Pancreas (tissue), 10 donors: ENCODE results near the gene PUS3. TPM values are rescaled to one million over a fixed set of nuclear protein-coding genes. Genes with fewer than 3 reads are reported as not detected.
"Not testable (repeated sequence)": the region's sequence is repeated elsewhere in the genome, so short reads cannot be mapped to it uniquely, and the experiment has no call there.

ENCODE experiments used
- ATAC-seq, 4 donors: fragments of 200-7000 bp; cut with Tn5 transposase; one replicate each; pipeline versions ENCODE4 v1.8.0 to v1.9.1; 2020; ENCODE audit warnings: mild to moderate bottlenecking in 4 of 4, moderate library complexity in 4 of 4
- DNase-seq, 6 donors: peaks; one replicate each; pipeline ENCODE4 v3.0.0-alpha.2; 2020
- FAIRE-seq: peaks from 2 replicates; lab custom pipeline; 2012; peaks lifted over from hg19 to GRCh38; lab: Jason Lieb, UNC
- H3K27ac ChIP-seq, 4 donors: fragments of 200-600 bp; sonication (generic); 1 replicate in 3 of 4; 2 replicates in 1 of 4; pipeline versions ENCODE4 v1.5.0 to v1.8.0; 2020
- H3K27me3 ChIP-seq, 4 donors: fragments of 200-600 bp; one replicate each; pipeline ENCODE4 v1.8.0; 2021
- H3K36me3 ChIP-seq, 3 donors: fragments of 200-600 bp; sonication (generic) in 1 of 3; one replicate each; pipeline versions ENCODE4 v1.5.0 to v1.8.0; 2020 to 2021
- H3K4me1 ChIP-seq, 3 donors: fragments of 200-600 bp; one replicate each; pipeline ENCODE4 v1.8.0; 2021
- H3K4me3 ChIP-seq, 4 donors: fragments of 200-600 bp; sonication (generic) in 2 of 4; one replicate each; pipeline versions ENCODE4 v1.5.0 to v1.8.0; 2020 to 2021
- H3K9me3 ChIP-seq, 4 donors: fragments of 200-600 bp; one replicate each; pipeline ENCODE4 v1.8.0; 2021
- CTCF ChIP-seq, 4 donors: fragments of 200-600 bp; sonication (generic) in 3 of 4; IDR thresholded peaks; one replicate each; pipeline versions ENCODE4 v1.5.0 to v1.8.0; 2021; ENCODE audit warnings: antibody characterized with exemption in 4 of 4
- WGBS, 2 donors: extraction: QIAGEN DNeasy Blood & Tissue Kit; methylation state at CpG; one replicate each; pipeline ENCODE4 v1.1.7; 2013; 5-methylcytosine and 5-hydroxymethylcytosine counted together
- intact Hi-C, 3 donors: fragments of 100-400 bp; cut with DNase I; formaldehyde crosslinking; loops; one replicate each; pipeline versions ENCODE4 v1.11.1 to v1.14.2; 2022
- polyA plus RNA-seq, 2 donors: library from polyadenylated mRNA; stranded (reverse); fragments of 200-250 nt; gene quantifications; one replicate each; pipeline ENCODE4 v1.2.3, GENCODE V29; 2013
- total RNA-seq, 6 donors: library from RNA; stranded (reverse); fragmentation: NEBNext Ultra II Directional in 4 of 6; extraction: Animal tissue kit (Norgen Biotek cat#: 25700) in 4 of 6; gene quantifications; one replicate each; pipeline versions ENCODE4 v1.2.1 to v1.2.4, GENCODE V29; 2021 to 2023
- donor health status: healthy with polysubstance abuse.
- donor health status: DM: no; HTN: no; CAD: no; lungs with moderate emphysema.
- donor health status: DM: no; HTN: no; CAD: no.
- donor health status: control.
- donor health status: control.
- donor health status: Bipolar disorder and iron deficiency.
- donor health status: DM: yes; HTN: yes; CAD: no.
- donor health status: DM: no; HTN: no; CAD: no.
- donor health status: DM: no; HTN: no; CAD: no.
- donor health status: DM: yes; HTN: yes; CAD: no.

The PUS3 gene
- total and polyA plus RNA-seq, 8 donors = 8.9 to 17.9 (median 10.5) TPM

GRCh38 chr11:125921042-125921441, 18.0 kb upstream of the PUS3 start:
- Histone ChIP-seq H3K4me1 (peaks cover 0 to 8% (median 0%) of the 10 kb centered on the region in 3 donors), H3K9me3 (no peaks in the 10 kb centered on the region), H3K36me3 (no peaks in the 10 kb centered on the region), H3K27me3 (no peaks in the 10 kb centered on the region), H3K27ac (no peak overlapping the region), H3K4me3 (no peak overlapping the region)
- intact Hi-C loops = loop anchor here (5.0 to 10.0 kb wide), 2 partner anchors 264 to 271 kb away; no protein-coding TSS in a partner anchor
- TF ChIP-seq CTCF (IDR thresholded peaks at IDR 0.05) = no peak
- ATAC-seq (no peak), DNase-seq (no peak), FAIRE-seq (no peak)
- 74 to 85% methylated on average over 9 of the region's 9 CpGs for WGBS, 2 donors

GRCh38 chr11:125918140-125918840, 15.3 kb upstream of the PUS3 start:
- no peaks in the 10 kb centered on the region for H3K4me1 ChIP-seq
- DNase-seq (no peak), FAIRE-seq (no peak), ATAC-seq (no peak)
- H3K27me3 ChIP-seq = no peaks in the 10 kb centered on the region
- no peaks in the 10 kb centered on the region for H3K36me3 ChIP-seq
- intact Hi-C loops = no loop called here
- no peaks in the 10 kb centered on the region for H3K9me3 ChIP-seq
- 70 to 87% methylated on average over 13 of the region's 13 CpGs for WGBS, 2 donors
- no peak overlapping the region for H3K27ac ChIP-seq
- no peak overlapping the region for H3K4me3 ChIP-seq
- TF ChIP-seq CTCF (IDR thresholded peaks at IDR 0.05) = no peak

GRCh38 chr11:125916683-125917347, 13.8 kb upstream of the PUS3 start:
- Histone ChIP-seq H3K4me1 (no peaks in the 10 kb centered on the region), H3K36me3 (no peaks in the 10 kb centered on the region), H3K9me3 (no peaks in the 10 kb centered on the region), H3K4me3 (no peak overlapping the region), H3K27me3 (no peaks in the 10 kb centered on the region), H3K27ac (no peak overlapping the region)
- FAIRE-seq (no peak), ATAC-seq (peak in 1 of 4 donors; percentile 18), DNase-seq (no peak)
- 71 to 80% methylated on average over 12 of the region's 12 CpGs for WGBS, 2 donors
- intact Hi-C loops = no loop called here
- TF ChIP-seq CTCF (IDR thresholded peaks at IDR 0.05) = no peak

DNA sequence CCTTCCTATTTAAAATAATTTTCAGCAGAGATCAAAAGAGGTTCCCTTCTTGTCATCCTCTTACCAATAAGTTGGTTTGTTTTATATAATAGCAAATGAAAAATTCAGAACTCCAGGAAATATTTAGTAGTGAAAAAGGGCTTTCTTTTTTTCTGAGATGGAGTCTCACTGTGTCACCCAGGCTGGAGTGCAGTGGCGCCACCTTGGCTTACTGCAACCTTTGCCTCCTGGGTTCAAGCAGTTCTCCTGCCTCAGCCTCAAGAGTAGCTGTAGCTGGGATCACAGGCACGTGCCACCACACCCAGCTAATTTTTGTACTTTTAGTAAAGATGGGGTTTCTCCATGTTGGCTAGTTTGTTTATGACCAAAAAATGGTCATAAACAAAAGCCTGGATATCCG, 11.6 kb upstream of the PUS3 start:
- H3K4me3 ChIP-seq, DNase-seq, H3K36me3 ChIP-seq, H3K9me3 ChIP-seq, H3K27me3 ChIP-seq, ATAC-seq, FAIRE-seq, H3K27ac ChIP-seq, H3K4me1 ChIP-seq, intact Hi-C loops: not testable (repeated sequence)
- WGBS, 2 donors = 77 to 83% methylated on average over 3 of the region's 3 CpGs

GRCh38 chr11:125910226-125910849, 7.3 kb upstream of the PUS3 start:
- FAIRE-seq (no peak), ATAC-seq (no peak), DNase-seq (no peak)
- H3K36me3 ChIP-seq = no peaks in the 10 kb centered on the region
- TF ChIP-seq CTCF (IDR thresholded peaks at IDR 0.05) = no peak
- no peaks in the 10 kb centered on the region for H3K4me1 ChIP-seq
- no peak overlapping the region for H3K27ac ChIP-seq
- intact Hi-C loops = no loop called here
- H3K27me3 ChIP-seq = no peaks in the 10 kb centered on the region
- 49 to 76% methylated on average over 8 of the region's 8 CpGs for WGBS, 2 donors
- no peak overlapping the region for H3K4me3 ChIP-seq
- no peaks in the 10 kb centered on the region for H3K9me3 ChIP-seq
